HepG2 (cell line): ENCODE measurements around the gene NFATC2. TPM values are rescaled to one million over a fixed set of nuclear protein-coding genes. Genes with fewer than 3 reads are reported as not detected.

Experiments used
- FOXM1 ChIP-seq: sonication (generic); formaldehyde crosslinking; IDR thresholded peaks from 2 replicates; pipeline ENCODE4 v1.5.0; 2020; ENCODE audit warnings: missing genetic modification reagents
- GPBP1L1 ChIP-seq: sonication (generic); formaldehyde crosslinking; IDR thresholded peaks from 2 replicates; pipeline ENCODE4 v1.5.0; 2020; ENCODE audit warnings: mild to moderate bottlenecking, missing genetic modification reagents
- HDAC6 ChIP-seq: fragments of 200-600 bp; sonication (generic); IDR thresholded peaks from 2 replicates; pipeline ENCODE4 v1.7.0; 2017; ENCODE audit warnings: mild to moderate bottlenecking, antibody characterized with exemption, low read length, low read depth
- HOXA5 ChIP-seq: sonication (generic); formaldehyde crosslinking; IDR thresholded peaks from 2 replicates; pipeline ENCODE4 v1.4.0; 2020; ENCODE audit warnings: missing genetic modification reagents
- KDM5A ChIP-seq: fragments of 200-600 bp; sonication (generic); IDR thresholded peaks from 2 replicates; pipeline ENCODE4 v1.7.0; 2018; ENCODE audit warnings: antibody characterized with exemption, mild to moderate bottlenecking, low read length, borderline replicate concordance
- MLLT10 ChIP-seq: sonication (generic); formaldehyde crosslinking; IDR thresholded peaks from 2 replicates; pipeline ENCODE4 v1.4.0; 2020; ENCODE audit warnings: missing genetic modification reagents
- NCOA5 ChIP-seq: sonication (generic); formaldehyde crosslinking; IDR thresholded peaks from 2 replicates; pipeline ENCODE4 v1.4.0; 2020; ENCODE audit warnings: missing genetic modification reagents
- NFRKB ChIP-seq: fragments of 450-650 bp; IDR thresholded peaks from 2 replicates; pipeline ENCODE4 v1.6.1; 2017
- POGZ ChIP-seq: sonication (generic); formaldehyde crosslinking; IDR thresholded peaks from 2 replicates; pipeline ENCODE4 v1.4.0; 2020; ENCODE audit warnings: mild to moderate bottlenecking, missing genetic modification reagents
- SAP130 ChIP-seq: IDR thresholded peaks from 2 replicates; pipeline ENCODE4 v1.6.1; 2016; ENCODE audit warnings: low read depth
- SATB2 ChIP-seq: sonication (generic); formaldehyde crosslinking; IDR thresholded peaks from 2 replicates; pipeline ENCODE4 v1.5.0; 2020; ENCODE audit warnings: missing genetic modification reagents
- SIN3B ChIP-seq: fragments of 150-350 bp; IDR thresholded peaks from 2 replicates; pipeline ENCODE4 v1.6.1; 2014; ENCODE audit warnings: low read length
- SMAD3 ChIP-seq: sonication (generic); formaldehyde crosslinking; IDR thresholded peaks from 2 replicates; pipeline ENCODE4 v1.4.0; 2020; ENCODE audit warnings: missing genetic modification reagents
- SP5 ChIP-seq: IDR thresholded peaks from 2 replicates; pipeline ENCODE4 v1.6.1; 2016; ENCODE audit warnings: low read depth, borderline replicate concordance
- ZBTB3 ChIP-seq: sonication (generic); formaldehyde crosslinking; IDR thresholded peaks from 2 replicates; pipeline ENCODE4 v1.4.0; 2020; ENCODE audit warnings: low read depth, mild to moderate bottlenecking, moderate library complexity, missing genetic modification reagents, borderline replicate concordance
- ZFP41 ChIP-seq: sonication (generic); formaldehyde crosslinking; IDR thresholded peaks from 2 replicates; pipeline ENCODE4 v1.4.0; 2020; ENCODE audit warnings: mild to moderate bottlenecking, missing genetic modification reagents, borderline replicate concordance
- ZMAT3 ChIP-seq: sonication (generic); formaldehyde crosslinking; conservative IDR thresholded peaks from 2 replicates; pipeline ENCODE4 v1.7.0; 2021; ENCODE audit warnings: missing genetic modification reagents
- ZNF224 ChIP-seq: sonication (generic); formaldehyde crosslinking; IDR thresholded peaks from 2 replicates; pipeline ENCODE4 v1.5.0; 2020; ENCODE audit warnings: mild to moderate bottlenecking, missing genetic modification reagents
- ZNF260 ChIP-seq: sonication (generic); formaldehyde crosslinking; IDR thresholded peaks from 2 replicates; pipeline ENCODE4 v1.4.0; 2020; ENCODE audit warnings: missing genetic modification reagents, low read depth, mild to moderate bottlenecking, borderline replicate concordance
- ZNF33A ChIP-seq: sonication (generic); formaldehyde crosslinking; IDR thresholded peaks from 2 replicates; pipeline ENCODE4 v1.5.1; 2020; ENCODE audit warnings: missing genetic modification reagents, mild to moderate bottlenecking, moderate library complexity, borderline replicate concordance
- ZNF441 ChIP-seq: sonication (generic); formaldehyde crosslinking; IDR thresholded peaks from 2 replicates; pipeline ENCODE4 v1.7.0; 2021; ENCODE audit warnings: missing genetic modification reagents, borderline replicate concordance
- ZNF737 ChIP-seq: sonication (generic); formaldehyde crosslinking; IDR thresholded peaks from 2 replicates; pipeline ENCODE4 v1.5.0; 2020; ENCODE audit warnings: missing genetic modification reagents, mild to moderate bottlenecking, borderline replicate concordance
- ZNF761 ChIP-seq: sonication (generic); formaldehyde crosslinking; conservative IDR thresholded peaks from 2 replicates; pipeline ENCODE4 v1.4.0; 2020; ENCODE audit warnings: mild to moderate bottlenecking, missing genetic modification reagents
- ZNF777 ChIP-seq: sonication (generic); formaldehyde crosslinking; IDR thresholded peaks from 2 replicates; pipeline ENCODE4 v1.4.0; 2020; ENCODE audit warnings: missing genetic modification reagents
- ZNF790 ChIP-seq: sonication (generic); formaldehyde crosslinking; IDR thresholded peaks from 2 replicates; pipeline ENCODE4 v1.8.0; 2022; ENCODE audit warnings: missing genetic modification reagents, mild to moderate bottlenecking, borderline replicate concordance
- polyA plus RNA-seq, 8 experiments: library from polyadenylated mRNA; depleted of rRNA in 3 of 8; stranded (reverse) in 7 of 8; unstranded in 1 of 8; fragments of >200 nt; fragmentation: Illumina TruSeq in 4 of 8; extraction: Trizol in 4 of 8; gene quantifications; 2 replicates each; pipeline versions ENCODE4 v1.2.1 to v1.2.3, GENCODE V29; 2011 to 2016; ENCODE audit warnings: low read depth in 4 of 8, missing spikeins in 1 of 8, mixed read lengths in 1 of 8; ENCODE audit not compliant: insufficient read depth in 1 of 8
- total RNA-seq, 5 experiments: library from RNA; depleted of rRNA; stranded (reverse); fragments of >200 nt; fragmentation: Illumina TruSeq; extraction: Trizol; gene quantifications; 2 replicates each; pipeline ENCODE4 v1.2.3, GENCODE V29; 2016; ENCODE audit warnings: low read depth in 1 of 5
- TF ChIP-seq, protein P1 (sequence below): sonication (generic); formaldehyde crosslinking; IDR thresholded peaks from 2 replicates; pipeline ENCODE4 v1.9.0; 2021; ENCODE audit warnings: missing genetic modification reagents, mild to moderate bottlenecking, borderline replicate concordance
- TF ChIP-seq, protein P2 (sequence below): sonication (generic); formaldehyde crosslinking; IDR thresholded peaks from 2 replicates; pipeline ENCODE4 v1.5.1; 2020; ENCODE audit warnings: mild to moderate bottlenecking, missing genetic modification reagents, borderline replicate concordance

Gene NFATC2
- total and polyA plus RNA-seq, 2 of the 13 experiments (the other 11 are each of a cell fraction or from before 2014, with no cell fraction given) = 1.9 to 3.3 TPM

DNA sequence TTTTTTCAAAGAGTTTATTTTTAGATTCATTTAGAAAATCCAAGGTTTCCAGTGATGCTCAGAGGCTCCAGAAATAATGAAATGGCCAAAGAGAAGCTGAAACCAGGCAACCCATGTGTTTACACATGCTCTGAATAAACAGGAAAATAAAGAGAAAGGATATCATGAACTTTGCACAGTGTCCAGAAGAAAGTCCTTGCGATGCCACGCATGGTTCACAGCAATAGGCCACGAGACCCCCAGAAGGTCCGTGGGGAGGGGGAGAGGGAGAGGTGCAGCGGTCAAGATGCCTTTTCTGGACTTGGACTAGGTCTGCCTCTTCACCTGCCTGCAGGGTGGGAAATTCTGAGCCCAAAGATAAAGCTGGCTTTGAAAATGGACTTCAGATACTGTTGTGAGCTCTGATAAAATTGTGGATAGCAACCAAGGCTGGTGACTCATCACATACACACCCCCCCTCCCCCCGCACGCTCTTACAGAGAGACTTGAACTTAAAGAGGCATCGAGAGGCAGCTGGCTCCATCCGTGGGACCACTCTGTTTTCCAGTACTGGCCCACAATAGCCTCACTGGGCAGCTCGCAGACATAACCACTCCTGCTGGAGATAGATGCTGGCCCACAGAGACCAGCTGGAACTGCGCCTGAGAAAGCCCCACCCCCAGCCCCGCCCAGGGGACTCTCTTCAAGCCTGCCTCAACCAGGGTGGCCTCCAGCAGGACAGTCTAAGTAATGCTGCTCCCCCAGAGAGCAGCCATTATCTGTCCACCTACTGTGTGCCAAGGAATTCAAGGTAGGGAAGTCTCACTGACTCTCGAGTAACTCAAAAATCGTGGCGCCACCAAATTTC is 21.2 kb upstream of the NFATC2 start (continued):
- TF ChIP-seq SP5 (CRISPR knock-in tag) (0 out of 2 replicates have a peak, but pooled peaks have one; percentile 13), ZNF33A (CRISPR knock-in tag) (no peak), ZMAT3 (CRISPR knock-in tag) (no peak), MLLT10 (CRISPR knock-in tag) (no peak), SMAD3 (no peak; the same call in 1 of the 2 replicates), SIN3B (no peak), ZNF790 (CRISPR knock-in tag) (no peak), NCOA5 (CRISPR knock-in tag) (no peak), NFRKB (no peak), HOXA5 (CRISPR knock-in tag) (no peak), KDM5A (no peak), ZNF224 (CRISPR knock-in tag) (no peak), GPBP1L1 (no peak), ZNF777 (CRISPR knock-in tag) (no peak), HDAC6 (no peak), POGZ (CRISPR knock-in tag) (no peak), ZFP41 (CRISPR knock-in tag) (no peak), ZNF441 (no peak), ZNF761 (CRISPR knock-in tag) (no peak), SAP130 (CRISPR knock-in tag) (peak; percentile 27; the same call in 1 of the 2 replicates), ZNF260 (no peak), ZBTB3 (CRISPR knock-in tag) (no peak), FOXM1 (no peak), SATB2 (CRISPR knock-in tag) (no peak), ZNF737 (CRISPR knock-in tag) (no peak)
- TF ChIP-seq, protein P1, sequence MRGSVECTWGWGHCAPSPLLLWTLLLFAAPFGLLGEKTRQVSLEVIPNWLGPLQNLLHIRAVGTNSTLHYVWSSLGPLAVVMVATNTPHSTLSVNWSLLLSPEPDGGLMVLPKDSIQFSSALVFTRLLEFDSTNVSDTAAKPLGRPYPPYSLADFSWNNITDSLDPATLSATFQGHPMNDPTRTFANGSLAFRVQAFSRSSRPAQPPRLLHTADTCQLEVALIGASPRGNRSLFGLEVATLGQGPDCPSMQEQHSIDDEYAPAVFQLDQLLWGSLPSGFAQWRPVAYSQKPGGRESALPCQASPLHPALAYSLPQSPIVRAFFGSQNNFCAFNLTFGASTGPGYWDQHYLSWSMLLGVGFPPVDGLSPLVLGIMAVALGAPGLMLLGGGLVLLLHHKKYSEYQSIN = no peak
- TF ChIP-seq, protein P2, sequence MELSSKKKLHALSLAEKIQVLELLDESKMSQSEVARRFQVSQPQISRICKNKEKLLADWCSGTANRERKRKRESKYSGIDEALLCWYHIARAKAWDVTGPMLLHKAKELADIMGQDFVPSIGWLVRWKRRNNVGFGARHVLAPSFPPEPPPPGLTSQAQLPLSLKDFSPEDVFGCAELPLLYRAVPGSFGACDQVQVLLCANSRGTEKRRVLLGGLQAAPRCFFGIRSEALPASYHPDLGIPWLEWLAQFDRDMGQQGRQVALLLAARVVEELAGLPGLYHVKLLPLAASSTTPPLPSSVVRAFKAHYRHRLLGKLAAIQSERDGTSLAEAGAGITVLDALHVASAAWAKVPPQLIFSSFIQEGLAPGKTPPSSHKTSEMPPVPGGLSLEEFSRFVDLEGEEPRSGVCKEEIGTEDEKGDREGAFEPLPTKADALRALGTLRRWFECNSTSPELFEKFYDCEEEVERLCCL = no peak
